ENCODE data around the gene PPP1R37. TPM values are rescaled to one million over a fixed set of nuclear protein-coding genes. Genes with fewer than 3 reads are reported as not detected.

Gene PPP1R37
- polyA plus RNA-seq, 1 donor from 2014 or later: 53.7 TPM

GRCh38 chr19:45117167-45117594 lies 24.2 kb downstream of the PPP1R37 start:
- Histone ChIP-seq H3K9ac (ENCODE audit: low read length) (no peak overlapping the region), H3F3A (ENCODE audit: insufficient read depth, low read length, poor library complexity, severe bottlenecking) (no peaks in the 10 kb centered on the region), H3K79me2 (replicated peaks; ENCODE audit: insufficient read depth, low read length) (peaks cover 30% of the 10 kb centered on the region), H3K9me2 (ENCODE audit: insufficient read depth, low read length) (no peaks in the 10 kb centered on the region), H2AFZ (ENCODE audit: low read depth, low read length) (no peak overlapping the region), H3K4me2 (ENCODE audit: low read length) (no peak overlapping the region), H3K27me3 (ENCODE audit: insufficient read depth, low read depth, low read length) (no peaks in the 10 kb centered on the region), H3K36me3 (ENCODE audit: insufficient read depth, low read length) (no peaks in the 10 kb centered on the region), H3K27ac (ENCODE audit: low read length) (no peak overlapping the region), H4K20me1 (ENCODE audit: insufficient read depth) (no peaks in the 10 kb centered on the region), H3K4me3 (ENCODE audit: low read length) (no peak overlapping the region), H3K9me3 (ENCODE audit: low read length) (no peaks in the 10 kb centered on the region)
- TF ChIP-seq EP300 (conservative IDR thresholded peaks at IDR 0.05; ENCODE audit: poor library complexity, severe bottlenecking): no peak
- TF ChIP-seq RAD21 (conservative IDR thresholded peaks at IDR 0.05): no peak
- no peak for TF ChIP-seq CTCF (IDR thresholded peaks at IDR 0.05; ENCODE audit: poor library complexity, severe bottlenecking)
- TF ChIP-seq POLR2AphosphoS5 (IDR thresholded peaks at IDR 0.05): no peak
- TF ChIP-seq SMC3 (conservative IDR thresholded peaks at IDR 0.05; ENCODE audit: poor library complexity): no peak
- TF ChIP-seq EZH2 (IDR thresholded peaks at IDR 0.05; ENCODE audit: borderline replicate concordance, insufficient read depth, low read length, poor library complexity, severe bottlenecking): no peak
- no peak for TF ChIP-seq REST (IDR thresholded peaks at IDR 0.05; ENCODE audit: borderline replicate concordance)
- TF ChIP-seq TAF1 (IDR thresholded peaks at IDR 0.05; ENCODE audit: low read depth): no peak
- no peak for TF ChIP-seq MXI1 (conservative IDR thresholded peaks at IDR 0.05; ENCODE audit: poor library complexity, severe bottlenecking)

- Histone ChIP-seq H3K27me3 (ENCODE audit: insufficient read depth, low read depth, low read length) (no peaks in the 10 kb centered on the region), H3K27ac (ENCODE audit: low read length) (no peak overlapping the region), H3K4me3 (ENCODE audit: low read length) (no peak overlapping the region), H3K9me2 (ENCODE audit: insufficient read depth, low read length) (no peaks in the 10 kb centered on the region), H4K20me1 (ENCODE audit: insufficient read depth) (no peaks in the 10 kb centered on the region), H3K4me2 (ENCODE audit: low read length) (no peak overlapping the region), H3K9me3 (ENCODE audit: low read length) (no peaks in the 10 kb centered on the region), H3F3A (ENCODE audit: insufficient read depth, low read length, poor library complexity, severe bottlenecking) (no peaks in the 10 kb centered on the region), H3K36me3 (ENCODE audit: insufficient read depth, low read length) (no peaks in the 10 kb centered on the region), H3K79me2 (replicated peaks; ENCODE audit: insufficient read depth, low read length) (peaks cover 30% of the 10 kb centered on the region), H3K9ac (ENCODE audit: low read length) (no peak overlapping the region), H2AFZ (ENCODE audit: low read depth, low read length) (no peak overlapping the region)
- TF ChIP-seq MXI1 (conservative IDR thresholded peaks at IDR 0.05; ENCODE audit: poor library complexity, severe bottlenecking): no peak
- TF ChIP-seq RAD21 (conservative IDR thresholded peaks at IDR 0.05): no peak
- no peak for TF ChIP-seq EP300 (conservative IDR thresholded peaks at IDR 0.05; ENCODE audit: poor library complexity, severe bottlenecking)
- TF ChIP-seq EZH2 (IDR thresholded peaks at IDR 0.05; ENCODE audit: borderline replicate concordance, insufficient read depth, low read length, poor library complexity, severe bottlenecking): no peak
- no peak for TF ChIP-seq TAF1 (IDR thresholded peaks at IDR 0.05; ENCODE audit: low read depth)
- no peak for TF ChIP-seq SMC3 (conservative IDR thresholded peaks at IDR 0.05; ENCODE audit: poor library complexity)
- TF ChIP-seq POLR2AphosphoS5 (IDR thresholded peaks at IDR 0.05): no peak
- no peak for TF ChIP-seq CTCF (IDR thresholded peaks at IDR 0.05; ENCODE audit: poor library complexity, severe bottlenecking)
- TF ChIP-seq REST (IDR thresholded peaks at IDR 0.05; ENCODE audit: borderline replicate concordance): no peak
These were observed 24.7 kb downstream of the PPP1R37 start for GRCh38 chr19:45117671-45118070.
